D721Med (cell line): ENCODE measurements around the gene CBLL1.
A peak's percentile ranks its signal among the peaks of the same experiment; 100 is the strongest.

ENCODE experiments used
- DNase-seq: peaks from one replicate; pipeline ENCODE4 v3.0.0; 2011; ENCODE audit warnings: low spot score; ENCODE audit not compliant: insufficient read length
- FAIRE-seq: peaks from 2 replicates; lab custom pipeline; 2011; peaks lifted over from hg19 to GRCh38; lab: Jason Lieb, UNC
- TF ChIP-seq, protein P1 (sequence below): IDR thresholded peaks from 2 replicates; pipeline ENCODE4 v1.5.1; 2012; ENCODE audit warnings: mild to moderate bottlenecking, control low read depth; ENCODE audit not compliant: insufficient read depth; ENCODE audit errors: missing control alignments

CBLL1 gene, protein sequence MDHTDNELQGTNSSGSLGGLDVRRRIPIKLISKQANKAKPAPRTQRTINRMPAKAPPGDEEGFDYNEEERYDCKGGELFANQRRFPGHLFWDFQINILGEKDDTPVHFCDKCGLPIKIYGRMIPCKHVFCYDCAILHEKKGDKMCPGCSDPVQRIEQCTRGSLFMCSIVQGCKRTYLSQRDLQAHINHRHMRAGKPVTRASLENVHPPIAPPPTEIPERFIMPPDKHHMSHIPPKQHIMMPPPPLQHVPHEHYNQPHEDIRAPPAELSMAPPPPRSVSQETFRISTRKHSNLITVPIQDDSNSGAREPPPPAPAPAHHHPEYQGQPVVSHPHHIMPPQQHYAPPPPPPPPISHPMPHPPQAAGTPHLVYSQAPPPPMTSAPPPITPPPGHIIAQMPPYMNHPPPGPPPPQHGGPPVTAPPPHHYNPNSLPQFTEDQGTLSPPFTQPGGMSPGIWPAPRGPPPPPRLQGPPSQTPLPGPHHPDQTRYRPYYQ

DNA sequence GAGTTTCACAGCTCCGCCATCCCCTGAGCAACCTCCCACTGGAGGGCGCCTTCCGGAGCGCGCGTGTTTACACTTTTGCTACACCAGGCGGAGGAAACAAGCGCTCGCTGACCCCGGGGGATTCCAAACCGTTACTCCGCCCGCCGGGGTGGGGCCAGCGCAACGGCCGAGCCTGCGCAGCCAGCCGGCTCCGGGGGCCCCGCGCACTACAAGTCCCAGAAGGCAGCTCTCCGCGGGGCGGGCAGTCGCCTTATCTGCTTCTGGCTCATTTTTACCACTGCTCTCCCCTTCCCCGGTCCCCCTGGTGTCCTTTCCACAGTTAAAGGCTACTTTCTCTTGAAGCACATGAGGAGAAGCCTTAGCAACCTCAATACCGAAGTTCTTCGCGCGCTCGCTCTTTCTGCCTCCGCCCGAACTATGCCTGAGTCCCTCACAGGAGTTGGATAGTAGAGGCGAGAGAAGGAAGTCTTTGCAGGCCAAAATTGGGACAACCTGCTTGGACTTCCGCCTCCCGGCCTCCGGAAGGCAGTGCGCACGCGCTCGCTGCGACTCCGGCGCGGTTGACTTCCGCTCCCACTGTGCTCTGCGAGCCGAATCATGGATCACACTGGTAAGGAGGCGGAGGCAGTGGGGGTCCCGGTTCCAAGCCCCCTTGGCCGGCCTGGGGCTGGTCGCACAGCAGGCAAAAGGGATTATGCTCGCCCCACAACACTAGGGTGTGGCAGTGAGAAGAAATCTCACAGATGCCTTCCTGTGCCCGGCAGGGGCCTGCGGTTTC, at the start of gene CBLL1:
Gene CBLL1 (plus strand): TSS at position 576 of the 778 bp plus-strand sequence. CDS start 22 bp downstream, at position 598.
- TF ChIP-seq, protein P1, sequence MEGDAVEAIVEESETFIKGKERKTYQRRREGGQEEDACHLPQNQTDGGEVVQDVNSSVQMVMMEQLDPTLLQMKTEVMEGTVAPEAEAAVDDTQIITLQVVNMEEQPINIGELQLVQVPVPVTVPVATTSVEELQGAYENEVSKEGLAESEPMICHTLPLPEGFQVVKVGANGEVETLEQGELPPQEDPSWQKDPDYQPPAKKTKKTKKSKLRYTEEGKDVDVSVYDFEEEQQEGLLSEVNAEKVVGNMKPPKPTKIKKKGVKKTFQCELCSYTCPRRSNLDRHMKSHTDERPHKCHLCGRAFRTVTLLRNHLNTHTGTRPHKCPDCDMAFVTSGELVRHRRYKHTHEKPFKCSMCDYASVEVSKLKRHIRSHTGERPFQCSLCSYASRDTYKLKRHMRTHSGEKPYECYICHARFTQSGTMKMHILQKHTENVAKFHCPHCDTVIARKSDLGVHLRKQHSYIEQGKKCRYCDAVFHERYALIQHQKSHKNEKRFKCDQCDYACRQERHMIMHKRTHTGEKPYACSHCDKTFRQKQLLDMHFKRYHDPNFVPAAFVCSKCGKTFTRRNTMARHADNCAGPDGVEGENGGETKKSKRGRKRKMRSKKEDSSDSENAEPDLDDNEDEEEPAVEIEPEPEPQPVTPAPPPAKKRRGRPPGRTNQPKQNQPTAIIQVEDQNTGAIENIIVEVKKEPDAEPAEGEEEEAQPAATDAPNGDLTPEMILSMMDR: peak; percentile 79
- FAIRE-seq (no peak), DNase-seq (peak; percentile 47)

DNA sequence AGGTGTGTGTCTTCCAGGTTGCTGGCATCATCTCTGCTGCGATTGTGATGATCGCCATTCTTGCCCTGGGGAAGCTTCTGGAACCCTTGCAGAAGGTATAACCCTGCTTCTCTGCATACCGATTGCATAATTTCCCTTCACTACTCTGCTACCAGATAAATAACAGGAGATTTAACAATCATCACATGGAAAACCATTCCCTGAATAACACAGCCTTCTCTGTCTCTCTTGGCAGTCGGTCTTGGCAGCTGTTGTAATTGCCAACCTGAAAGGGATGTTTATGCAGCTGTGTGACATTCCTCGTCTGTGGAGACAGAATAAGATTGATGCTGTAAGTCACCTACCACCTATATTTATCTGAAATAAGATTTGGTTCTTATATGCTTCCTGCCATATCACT, 49.6 kb upstream of the CBLL1 start:
- TF ChIP-seq, protein P1: no peak

DNA sequence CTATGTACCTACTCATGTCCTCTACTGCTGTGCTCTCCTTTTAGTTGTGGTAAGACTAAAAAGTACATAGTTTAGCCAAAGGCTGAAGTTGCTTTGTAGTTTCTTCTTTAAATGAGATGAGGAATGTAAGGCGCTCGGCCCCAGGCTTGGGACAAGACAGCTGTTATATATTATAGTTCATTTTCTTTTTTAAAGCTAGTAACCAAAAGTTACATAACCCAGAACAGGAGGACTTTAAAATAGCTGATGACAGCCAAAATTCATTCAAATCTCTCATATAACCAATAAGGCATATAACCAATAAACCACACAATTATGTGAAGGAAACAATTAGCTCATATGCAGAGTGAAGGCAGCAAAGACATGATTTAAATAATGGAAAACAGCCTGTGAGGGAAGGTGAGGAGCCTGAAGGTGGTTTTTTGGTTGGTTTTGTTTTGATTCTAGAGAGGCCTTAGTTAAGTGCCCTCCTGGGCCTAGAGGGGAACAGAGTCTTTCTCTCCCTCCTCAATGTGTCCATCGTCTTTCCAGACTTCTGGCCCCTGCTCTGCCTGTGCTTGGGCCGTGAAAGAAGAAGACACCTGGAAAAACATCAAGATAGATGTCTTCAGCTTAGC, 47.5 kb upstream of the CBLL1 start:
- FAIRE-seq (no peak), DNase-seq (no peak)
- TF ChIP-seq, protein P1: no peak

More for the DNA sequence above, 49.6 kb upstream of the CBLL1 start:
- FAIRE-seq (no peak), DNase-seq (no peak)

DNA sequence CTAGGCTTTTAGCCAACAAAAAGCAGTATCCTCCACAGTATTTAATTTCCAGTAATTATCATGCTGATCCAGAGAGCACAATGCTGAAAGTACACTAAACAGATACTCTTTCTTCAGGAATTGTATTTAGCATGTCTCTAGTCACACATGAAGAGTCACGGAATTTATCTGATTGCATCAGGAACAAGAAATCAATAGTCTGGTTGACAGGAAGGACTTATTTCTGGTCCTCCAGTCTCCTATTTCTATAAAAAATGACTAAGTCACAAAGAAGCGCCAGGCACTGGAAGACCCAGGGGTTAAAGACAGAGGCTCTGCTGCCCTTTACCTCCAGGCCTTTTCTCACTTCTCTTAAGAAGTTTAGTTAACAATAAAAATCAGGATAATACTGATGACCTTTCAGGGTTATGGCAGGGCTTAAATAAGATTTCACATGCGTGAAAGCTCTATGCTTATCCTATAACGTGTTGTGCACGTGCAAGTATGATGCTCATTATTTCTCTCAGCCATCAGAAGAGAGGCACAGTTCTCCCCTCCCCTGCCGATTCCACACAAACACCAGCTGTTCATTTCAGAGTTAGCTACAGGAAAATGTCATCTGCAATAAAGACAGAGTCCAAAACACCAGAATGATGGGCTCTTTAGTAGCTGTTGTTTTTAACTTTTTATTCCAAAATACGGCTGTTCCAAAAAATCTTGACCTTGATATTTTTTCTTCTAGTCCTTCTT, 46.5 kb upstream of the CBLL1 start:
- TF ChIP-seq, protein P1: no peak
- FAIRE-seq (no peak), DNase-seq (no peak)

DNA sequence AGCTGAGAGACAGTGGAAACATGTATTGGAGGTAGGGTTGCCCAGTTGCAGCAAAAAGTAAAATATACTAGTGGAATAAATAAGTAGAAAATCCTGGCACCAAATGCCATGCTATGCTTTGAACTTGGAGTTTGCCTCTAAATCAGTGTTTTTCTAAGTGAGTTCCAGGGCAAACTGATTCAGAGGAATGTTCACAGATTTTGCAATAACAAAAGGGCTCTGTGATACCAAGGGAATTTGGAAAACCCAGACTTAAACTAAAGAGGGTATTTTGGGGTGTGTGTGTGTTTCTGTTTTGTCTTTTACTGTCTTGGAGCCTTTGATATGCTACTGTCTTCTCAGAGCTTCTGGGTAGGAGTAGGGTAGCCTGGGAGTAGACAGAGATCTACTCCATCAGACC, 43.4 kb upstream of the CBLL1 start:
- TF ChIP-seq, protein P1: no peak
- DNase-seq (no peak), FAIRE-seq (no peak)

DNA sequence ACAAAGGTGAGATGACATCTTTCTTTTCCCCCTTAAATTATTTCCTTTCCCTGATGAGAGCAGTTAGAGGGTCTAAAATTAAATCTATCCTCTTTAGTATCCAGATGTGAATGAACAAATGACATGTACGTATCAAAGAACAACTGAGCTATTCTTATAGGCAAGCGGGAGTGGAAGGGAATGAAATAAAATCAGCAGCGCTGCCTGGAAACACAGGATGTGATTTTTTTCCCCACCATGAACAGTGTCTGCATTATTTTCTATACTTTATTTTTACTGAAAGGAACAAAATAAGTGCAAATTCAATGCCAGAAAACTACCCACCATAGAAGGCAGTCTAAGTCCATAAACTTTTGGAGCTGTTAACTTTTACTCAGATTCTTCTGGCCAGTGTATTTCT, 42.8 kb upstream of the CBLL1 start:
- TF ChIP-seq, protein P1: no peak
- DNase-seq (no peak), FAIRE-seq (no peak)
